ENCODE measurements around the gene ACAN.

- TF ChIP-seq CTCF (IDR thresholded peaks at IDR 0.05; ENCODE audit: extremely low read depth in 1 of 2, insufficient read depth in 1 of 2, low read depth in 1 of 2, low read length in 2 of 2) (no peak), POLR2AphosphoS5 (IDR thresholded peaks at IDR 0.05; ENCODE audit: insufficient read depth, low read depth, low read length) (no peak), POLR2A (IDR thresholded peaks at IDR 0.05; ENCODE audit: low read depth, low read length) (no peak), EZH2 (IDR thresholded peaks at IDR 0.05; ENCODE audit: borderline replicate concordance, low read depth, low read length, severe bottlenecking) (no peak), FOS (IDR thresholded peaks at IDR 0.05; ENCODE audit: borderline replicate concordance, insufficient read depth, low read length) (no peak), JUN (IDR thresholded peaks at IDR 0.05; ENCODE audit: borderline replicate concordance, insufficient read depth, insufficient read length, low read depth) (no peak), MYC (IDR thresholded peaks at IDR 0.05; ENCODE audit: low read depth, low read length) (no peak)
Measured at GRCh38 chr15:88898736-88899135, 95.5 kb downstream of the ACAN start.
